ENCODE results near the gene ACVR2A.

DNA sequence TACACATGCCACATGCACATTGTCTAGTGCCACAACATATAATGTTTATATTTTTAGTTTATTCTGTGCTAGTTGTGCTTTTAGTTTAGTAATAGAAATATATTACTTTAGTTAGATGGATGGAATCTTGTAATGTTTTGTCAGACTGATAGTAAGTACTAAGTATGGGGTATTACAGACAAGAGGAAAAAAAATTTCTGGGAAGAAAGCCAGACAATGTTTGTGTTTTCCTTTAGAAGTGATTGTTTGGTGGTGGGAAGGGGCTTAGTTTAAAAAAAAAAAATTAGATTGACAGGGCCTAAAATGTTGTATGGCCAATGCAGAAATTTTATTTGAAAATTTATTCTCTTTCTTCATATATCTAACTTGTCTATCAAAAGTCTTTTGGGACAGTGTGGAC lies 37.8 kb downstream of the ACVR2A start:
- TF ChIP-seq, protein P1, sequence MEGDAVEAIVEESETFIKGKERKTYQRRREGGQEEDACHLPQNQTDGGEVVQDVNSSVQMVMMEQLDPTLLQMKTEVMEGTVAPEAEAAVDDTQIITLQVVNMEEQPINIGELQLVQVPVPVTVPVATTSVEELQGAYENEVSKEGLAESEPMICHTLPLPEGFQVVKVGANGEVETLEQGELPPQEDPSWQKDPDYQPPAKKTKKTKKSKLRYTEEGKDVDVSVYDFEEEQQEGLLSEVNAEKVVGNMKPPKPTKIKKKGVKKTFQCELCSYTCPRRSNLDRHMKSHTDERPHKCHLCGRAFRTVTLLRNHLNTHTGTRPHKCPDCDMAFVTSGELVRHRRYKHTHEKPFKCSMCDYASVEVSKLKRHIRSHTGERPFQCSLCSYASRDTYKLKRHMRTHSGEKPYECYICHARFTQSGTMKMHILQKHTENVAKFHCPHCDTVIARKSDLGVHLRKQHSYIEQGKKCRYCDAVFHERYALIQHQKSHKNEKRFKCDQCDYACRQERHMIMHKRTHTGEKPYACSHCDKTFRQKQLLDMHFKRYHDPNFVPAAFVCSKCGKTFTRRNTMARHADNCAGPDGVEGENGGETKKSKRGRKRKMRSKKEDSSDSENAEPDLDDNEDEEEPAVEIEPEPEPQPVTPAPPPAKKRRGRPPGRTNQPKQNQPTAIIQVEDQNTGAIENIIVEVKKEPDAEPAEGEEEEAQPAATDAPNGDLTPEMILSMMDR (conservative IDR thresholded peaks at IDR 0.05; ENCODE audit: low read depth, low read length), result no peak
- no peak for TF ChIP-seq EZH2 (IDR thresholded peaks at IDR 0.05; ENCODE audit: borderline replicate concordance, low read depth, low read length, poor library complexity, severe bottlenecking)

Data from A673 (cell line).